HepG2 (cell line): ENCODE measurements around the gene SLC4A5. TPM values are rescaled to one million over a fixed set of nuclear protein-coding genes. Genes with fewer than 3 reads are reported as not detected.
A peak's percentile ranks its signal among the peaks of the same experiment; 100 is the strongest.

ENCODE experiments used
- GZF1 ChIP-seq: sonication (generic); formaldehyde crosslinking; IDR thresholded peaks from 2 replicates; pipeline ENCODE4 v1.5.1; 2020; ENCODE audit warnings: mild to moderate bottlenecking, missing genetic modification reagents
- MTF2 ChIP-seq: sonication (generic); formaldehyde crosslinking; IDR thresholded peaks from 2 replicates; pipeline ENCODE4 v1.5.0; 2020; ENCODE audit warnings: missing genetic modification reagents, borderline replicate concordance
- RNF2 ChIP-seq: fragments of 450-650 bp; conservative IDR thresholded peaks from 2 replicates; pipeline ENCODE4 v1.6.1; 2016; ENCODE audit warnings: low read depth
- TARDBP ChIP-seq: sonication (generic); formaldehyde crosslinking; IDR thresholded peaks from 2 replicates; pipeline ENCODE4 v1.8.0; 2022; ENCODE audit warnings: mild to moderate bottlenecking, missing genetic modification reagents
- ZNF101 ChIP-seq: sonication (generic); formaldehyde crosslinking; IDR thresholded peaks from 2 replicates; pipeline ENCODE4 v1.4.0; 2020; ENCODE audit warnings: mild to moderate bottlenecking, low read depth, missing genetic modification reagents, borderline replicate concordance
- ZNF230 ChIP-seq: sonication (generic); formaldehyde crosslinking; IDR thresholded peaks from 2 replicates; pipeline ENCODE4 v1.4.0; 2020; ENCODE audit warnings: mild to moderate bottlenecking, missing genetic modification reagents
- ZNF234 ChIP-seq: sonication (generic); formaldehyde crosslinking; conservative IDR thresholded peaks from 2 replicates; pipeline ENCODE4 v1.5.1; 2020; ENCODE audit warnings: mild to moderate bottlenecking, missing genetic modification reagents
- ZNF235 ChIP-seq: sonication (generic); formaldehyde crosslinking; IDR thresholded peaks from 2 replicates; pipeline ENCODE4 v1.8.1; 2023; ENCODE audit warnings: mild to moderate bottlenecking, missing genetic modification reagents, borderline replicate concordance
- ZNF543 ChIP-seq: sonication (generic); formaldehyde crosslinking; IDR thresholded peaks from 2 replicates; pipeline ENCODE4 v1.4.0; 2020; ENCODE audit warnings: mild to moderate bottlenecking, missing genetic modification reagents
- ZNF781 ChIP-seq: sonication (generic); formaldehyde crosslinking; IDR thresholded peaks from 2 replicates; pipeline ENCODE4 v1.5.1; 2020; ENCODE audit warnings: borderline replicate concordance, mild to moderate bottlenecking, missing genetic modification reagents; ENCODE audit errors: not compliant biosample characterization
- ZSCAN31 ChIP-seq: sonication (generic); formaldehyde crosslinking; IDR thresholded peaks from 2 replicates; pipeline ENCODE4 v1.5.0; 2020; ENCODE audit warnings: low read depth, mild to moderate bottlenecking, missing genetic modification reagents
- polyA plus RNA-seq, 8 experiments: library from polyadenylated mRNA; depleted of rRNA in 3 of 8; stranded (reverse) in 7 of 8; unstranded in 1 of 8; fragments of >200 nt; fragmentation: Illumina TruSeq in 4 of 8; extraction: Trizol in 4 of 8; gene quantifications; 2 replicates each; pipeline versions ENCODE4 v1.2.1 to v1.2.3, GENCODE V29; 2011 to 2016; ENCODE audit warnings: low read depth in 4 of 8, missing spikeins in 1 of 8, mixed read lengths in 1 of 8; ENCODE audit not compliant: insufficient read depth in 1 of 8
- total RNA-seq, 5 experiments: library from RNA; depleted of rRNA; stranded (reverse); fragments of >200 nt; fragmentation: Illumina TruSeq; extraction: Trizol; gene quantifications; 2 replicates each; pipeline ENCODE4 v1.2.3, GENCODE V29; 2016; ENCODE audit warnings: low read depth in 1 of 5
- TF ChIP-seq, protein P1 (sequence below): sonication (generic); formaldehyde crosslinking; IDR thresholded peaks from 2 replicates; pipeline ENCODE4 v1.4.0; 2020; ENCODE audit warnings: missing genetic modification reagents
- TF ChIP-seq, protein P2 (sequence below): sonication (generic); formaldehyde crosslinking; IDR thresholded peaks from 2 replicates; pipeline ENCODE4 v1.9.0; 2021; ENCODE audit warnings: missing genetic modification reagents, borderline replicate concordance
- TF ChIP-seq, protein P3 (sequence below): sonication (generic); formaldehyde crosslinking; IDR thresholded peaks from 2 replicates; pipeline ENCODE4 v1.4.0; 2020; ENCODE audit warnings: missing genetic modification reagents, borderline replicate concordance
- TF ChIP-seq, protein P4 (sequence below): sonication (generic); formaldehyde crosslinking; IDR thresholded peaks from 2 replicates; pipeline ENCODE4 v1.9.0; 2021; ENCODE audit warnings: missing genetic modification reagents, borderline replicate concordance
- TF ChIP-seq, protein P5 (sequence below): sonication (generic); formaldehyde crosslinking; IDR thresholded peaks from 2 replicates; pipeline ENCODE4 v1.5.0; 2020; ENCODE audit warnings: mild to moderate bottlenecking, low read depth, missing genetic modification reagents, borderline replicate concordance

SLC4A5 gene
- total and polyA plus RNA-seq, 2 of the 13 experiments (the other 11 are each of a cell fraction or from before 2014, with no cell fraction given) = 0.50 TPM; not detected in 1

DNA sequence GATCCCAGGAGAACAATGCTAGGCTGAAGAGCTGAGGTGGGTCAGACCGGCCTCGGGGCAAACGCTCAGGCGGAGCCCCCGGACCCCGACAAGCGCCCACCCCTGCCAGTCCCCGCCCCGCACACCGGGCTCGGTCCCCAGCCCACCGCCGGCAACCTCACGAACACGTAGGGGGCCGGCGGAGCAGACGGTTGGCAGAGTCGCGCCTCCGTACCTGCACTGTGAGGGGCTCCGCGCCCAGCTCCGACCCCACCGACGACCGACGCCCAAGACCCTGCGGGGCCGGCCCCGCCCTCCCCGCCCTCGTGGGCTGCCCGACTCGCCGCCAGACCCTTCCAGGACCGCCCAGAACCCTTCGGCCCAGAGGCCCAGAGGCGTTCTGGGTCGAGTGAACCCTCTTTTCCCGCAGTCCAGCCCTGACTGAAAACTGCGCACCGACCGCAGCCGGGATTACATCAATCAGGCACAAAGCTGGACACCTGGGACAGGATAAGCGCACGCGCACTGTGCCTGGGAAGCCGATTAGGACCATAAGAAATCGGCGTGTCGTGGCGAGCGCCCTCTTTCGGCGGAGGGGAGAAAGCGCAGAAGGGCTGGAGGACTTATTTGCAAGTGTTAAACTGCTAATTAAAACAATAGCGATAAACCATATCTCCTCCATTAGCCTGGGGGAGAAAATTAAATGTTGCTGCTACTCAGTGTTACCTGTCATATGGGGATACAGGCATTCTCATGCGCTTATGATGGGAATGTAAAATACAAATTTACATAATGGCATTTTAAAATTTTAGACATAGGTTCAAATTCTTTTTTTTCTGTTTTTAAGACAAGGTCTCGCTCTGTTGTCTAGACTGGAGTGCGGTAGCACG lies 48.6 kb upstream of the SLC4A5 start (continued):
- TF ChIP-seq ZSCAN31 (CRISPR knock-in tag) (no peak; the same call in none of the 2 replicates), TARDBP (CRISPR knock-in tag) (peak; percentile 72; the same call in 1 of the 2 replicates), RNF2 (no peak), ZNF234 (no peak), ZNF235 (CRISPR knock-in tag) (peak; percentile 91; the same call in 1 of the 2 replicates), ZNF543 (CRISPR knock-in tag) (no peak), ZNF101 (CRISPR knock-in tag) (no peak), MTF2 (CRISPR knock-in tag) (no peak), ZNF781 (CRISPR knock-in tag) (no peak), GZF1 (no peak), ZNF230 (CRISPR knock-in tag) (0 out of 2 replicates have a peak, but pooled peaks have one; percentile 43)
- TF ChIP-seq, protein P1, sequence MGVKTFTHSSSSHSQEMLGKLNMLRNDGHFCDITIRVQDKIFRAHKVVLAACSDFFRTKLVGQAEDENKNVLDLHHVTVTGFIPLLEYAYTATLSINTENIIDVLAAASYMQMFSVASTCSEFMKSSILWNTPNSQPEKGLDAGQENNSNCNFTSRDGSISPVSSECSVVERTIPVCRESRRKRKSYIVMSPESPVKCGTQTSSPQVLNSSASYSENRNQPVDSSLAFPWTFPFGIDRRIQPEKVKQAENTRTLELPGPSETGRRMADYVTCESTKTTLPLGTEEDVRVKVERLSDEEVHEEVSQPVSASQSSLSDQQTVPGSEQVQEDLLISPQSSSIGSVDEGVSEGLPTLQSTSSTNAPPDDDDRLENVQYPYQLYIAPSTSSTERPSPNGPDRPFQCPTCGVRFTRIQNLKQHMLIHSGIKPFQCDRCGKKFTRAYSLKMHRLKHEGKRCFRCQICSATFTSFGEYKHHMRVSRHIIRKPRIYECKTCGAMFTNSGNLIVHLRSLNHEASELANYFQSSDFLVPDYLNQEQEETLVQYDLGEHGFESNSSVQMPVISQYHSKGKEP (CRISPR knock-in tag) = no peak
- TF ChIP-seq, protein P2, sequence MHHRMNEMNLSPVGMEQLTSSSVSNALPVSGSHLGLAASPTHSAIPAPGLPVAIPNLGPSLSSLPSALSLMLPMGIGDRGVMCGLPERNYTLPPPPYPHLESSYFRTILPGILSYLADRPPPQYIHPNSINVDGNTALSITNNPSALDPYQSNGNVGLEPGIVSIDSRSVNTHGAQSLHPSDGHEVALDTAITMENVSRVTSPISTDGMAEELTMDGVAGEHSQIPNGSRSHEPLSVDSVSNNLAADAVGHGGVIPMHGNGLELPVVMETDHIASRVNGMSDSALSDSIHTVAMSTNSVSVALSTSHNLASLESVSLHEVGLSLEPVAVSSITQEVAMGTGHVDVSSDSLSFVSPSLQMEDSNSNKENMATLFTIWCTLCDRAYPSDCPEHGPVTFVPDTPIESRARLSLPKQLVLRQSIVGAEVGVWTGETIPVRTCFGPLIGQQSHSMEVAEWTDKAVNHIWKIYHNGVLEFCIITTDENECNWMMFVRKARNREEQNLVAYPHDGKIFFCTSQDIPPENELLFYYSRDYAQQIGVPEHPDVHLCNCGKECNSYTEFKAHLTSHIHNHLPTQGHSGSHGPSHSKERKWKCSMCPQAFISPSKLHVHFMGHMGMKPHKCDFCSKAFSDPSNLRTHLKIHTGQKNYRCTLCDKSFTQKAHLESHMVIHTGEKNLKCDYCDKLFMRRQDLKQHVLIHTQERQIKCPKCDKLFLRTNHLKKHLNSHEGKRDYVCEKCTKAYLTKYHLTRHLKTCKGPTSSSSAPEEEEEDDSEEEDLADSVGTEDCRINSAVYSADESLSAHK = no peak
- TF ChIP-seq, protein P3, sequence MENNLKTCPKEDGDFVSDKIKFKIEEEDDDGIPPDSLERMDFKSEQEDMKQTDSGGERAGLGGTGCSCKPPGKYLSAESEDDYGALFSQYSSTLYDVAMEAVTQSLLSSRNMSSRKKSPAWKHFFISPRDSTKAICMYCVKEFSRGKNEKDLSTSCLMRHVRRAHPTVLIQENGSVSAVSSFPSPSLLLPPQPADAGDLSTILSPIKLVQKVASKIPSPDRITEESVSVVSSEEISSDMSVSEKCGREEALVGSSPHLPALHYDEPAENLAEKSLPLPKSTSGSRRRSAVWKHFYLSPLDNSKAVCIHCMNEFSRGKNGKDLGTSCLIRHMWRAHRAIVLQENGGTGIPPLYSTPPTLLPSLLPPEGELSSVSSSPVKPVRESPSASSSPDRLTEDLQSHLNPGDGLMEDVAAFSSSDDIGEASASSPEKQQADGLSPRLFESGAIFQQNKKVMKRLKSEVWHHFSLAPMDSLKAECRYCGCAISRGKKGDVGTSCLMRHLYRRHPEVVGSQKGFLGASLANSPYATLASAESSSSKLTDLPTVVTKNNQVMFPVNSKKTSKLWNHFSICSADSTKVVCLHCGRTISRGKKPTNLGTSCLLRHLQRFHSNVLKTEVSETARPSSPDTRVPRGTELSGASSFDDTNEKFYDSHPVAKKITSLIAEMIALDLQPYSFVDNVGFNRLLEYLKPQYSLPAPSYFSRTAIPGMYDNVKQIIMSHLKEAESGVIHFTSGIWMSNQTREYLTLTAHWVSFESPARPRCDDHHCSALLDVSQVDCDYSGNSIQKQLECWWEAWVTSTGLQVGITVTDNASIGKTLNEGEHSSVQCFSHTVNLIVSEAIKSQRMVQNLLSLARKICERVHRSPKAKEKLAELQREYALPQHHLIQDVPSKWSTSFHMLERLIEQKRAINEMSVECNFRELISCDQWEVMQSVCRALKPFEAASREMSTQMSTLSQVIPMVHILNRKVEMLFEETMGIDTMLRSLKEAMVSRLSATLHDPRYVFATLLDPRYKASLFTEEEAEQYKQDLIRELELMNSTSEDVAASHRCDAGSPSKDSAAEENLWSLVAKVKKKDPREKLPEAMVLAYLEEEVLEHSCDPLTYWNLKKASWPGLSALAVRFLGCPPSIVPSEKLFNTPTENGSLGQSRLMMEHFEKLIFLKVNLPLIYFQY (CRISPR knock-in tag) = 0 out of 2 replicates have a peak, but pooled peaks have one; percentile 5
- TF ChIP-seq, protein P4, sequence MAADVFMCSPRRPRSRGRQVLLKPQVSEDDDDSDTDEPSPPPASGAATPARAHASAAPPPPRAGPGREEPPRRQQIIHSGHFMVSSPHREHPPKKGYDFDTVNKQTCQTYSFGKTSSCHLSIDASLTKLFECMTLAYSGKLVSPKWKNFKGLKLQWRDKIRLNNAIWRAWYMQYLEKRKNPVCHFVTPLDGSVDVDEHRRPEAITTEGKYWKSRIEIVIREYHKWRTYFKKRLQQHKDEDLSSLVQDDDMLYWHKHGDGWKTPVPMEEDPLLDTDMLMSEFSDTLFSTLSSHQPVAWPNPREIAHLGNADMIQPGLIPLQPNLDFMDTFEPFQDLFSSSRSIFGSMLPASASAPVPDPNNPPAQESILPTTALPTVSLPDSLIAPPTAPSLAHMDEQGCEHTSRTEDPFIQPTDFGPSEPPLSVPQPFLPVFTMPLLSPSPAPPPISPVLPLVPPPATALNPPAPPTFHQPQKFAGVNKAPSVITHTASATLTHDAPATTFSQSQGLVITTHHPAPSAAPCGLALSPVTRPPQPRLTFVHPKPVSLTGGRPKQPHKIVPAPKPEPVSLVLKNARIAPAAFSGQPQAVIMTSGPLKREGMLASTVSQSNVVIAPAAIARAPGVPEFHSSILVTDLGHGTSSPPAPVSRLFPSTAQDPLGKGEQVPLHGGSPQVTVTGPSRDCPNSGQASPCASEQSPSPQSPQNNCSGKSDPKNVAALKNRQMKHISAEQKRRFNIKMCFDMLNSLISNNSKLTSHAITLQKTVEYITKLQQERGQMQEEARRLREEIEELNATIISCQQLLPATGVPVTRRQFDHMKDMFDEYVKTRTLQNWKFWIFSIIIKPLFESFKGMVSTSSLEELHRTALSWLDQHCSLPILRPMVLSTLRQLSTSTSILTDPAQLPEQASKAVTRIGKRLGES (CRISPR knock-in tag) = 0 out of 2 replicates have a peak, but pooled peaks have one; percentile 26
- TF ChIP-seq, protein P5, sequence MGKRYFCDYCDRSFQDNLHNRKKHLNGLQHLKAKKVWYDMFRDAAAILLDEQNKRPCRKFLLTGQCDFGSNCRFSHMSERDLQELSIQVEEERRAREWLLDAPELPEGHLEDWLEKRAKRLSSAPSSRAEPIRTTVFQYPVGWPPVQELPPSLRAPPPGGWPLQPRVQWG (CRISPR knock-in tag) = no peak
